Colonic mucosa (tissue), 4 donors: ENCODE data around the gene ALKBH4. TPM values are rescaled to one million over a fixed set of nuclear protein-coding genes. Genes with fewer than 3 reads are reported as not detected.
A peak's percentile ranks its signal among the peaks of the same experiment; 100 is the strongest.

ENCODE experiments used
- DNase-seq: peaks from one replicate; pipeline ENCODE4 v3.0.0-alpha.2; 2020
- H3K27ac ChIP-seq: fragments of 200-600 bp; one replicate; pipeline ENCODE4 v1.8.0; 2021
- H3K27me3 ChIP-seq: fragments of 200-600 bp; one replicate; pipeline ENCODE4 v1.8.0; 2021
- H3K36me3 ChIP-seq: fragments of 200-600 bp; one replicate; pipeline ENCODE4 v1.8.0; 2021
- H3K4me1 ChIP-seq: fragments of 200-600 bp; one replicate; pipeline ENCODE4 v1.8.0; 2021; ENCODE audit warnings: mild to moderate bottlenecking
- H3K4me3 ChIP-seq: fragments of 200-600 bp; one replicate; pipeline ENCODE4 v1.8.0; 2021
- H3K9ac ChIP-seq, 2 donors: one replicate each; pipeline ENCODE4 v1.7.0; 2013; ENCODE audit warnings: control low read depth in 2 of 2, low read depth in 2 of 2, low read length in 2 of 2
- H3K9me3 ChIP-seq: fragments of 200-600 bp; one replicate; pipeline ENCODE4 v1.8.0; 2021
- intact Hi-C: fragments of 100-400 bp; cut with DNase I; formaldehyde crosslinking; loops from one replicate; pipeline ENCODE4 v1.14.1; 2022
- total RNA-seq, 2 donors: library from RNA; stranded (reverse); fragmentation: NEBNext Ultra II Directional in 1 of 2; extraction: Animal tissue kit (Norgen Biotek cat#: 25700) in 1 of 2; gene quantifications; one replicate each; pipeline ENCODE4 v1.2.1, GENCODE V29; 2021
- TF ChIP-seq, protein P1 (sequence below): fragments of 200-600 bp; IDR thresholded peaks from one replicate; pipeline ENCODE4 v1.8.0; 2022; ENCODE audit warnings: antibody characterized with exemption, mild to moderate bottlenecking
- donor health status: healthy.
- donor health status: DM: no; HTN: no; CAD: no.
- donor health status: DM: no; HTN: no; CAD: no.

The ALKBH4 gene
- total RNA-seq, 2 donors from 2014 or later, result 9.7 to 14.1 TPM

DNA sequence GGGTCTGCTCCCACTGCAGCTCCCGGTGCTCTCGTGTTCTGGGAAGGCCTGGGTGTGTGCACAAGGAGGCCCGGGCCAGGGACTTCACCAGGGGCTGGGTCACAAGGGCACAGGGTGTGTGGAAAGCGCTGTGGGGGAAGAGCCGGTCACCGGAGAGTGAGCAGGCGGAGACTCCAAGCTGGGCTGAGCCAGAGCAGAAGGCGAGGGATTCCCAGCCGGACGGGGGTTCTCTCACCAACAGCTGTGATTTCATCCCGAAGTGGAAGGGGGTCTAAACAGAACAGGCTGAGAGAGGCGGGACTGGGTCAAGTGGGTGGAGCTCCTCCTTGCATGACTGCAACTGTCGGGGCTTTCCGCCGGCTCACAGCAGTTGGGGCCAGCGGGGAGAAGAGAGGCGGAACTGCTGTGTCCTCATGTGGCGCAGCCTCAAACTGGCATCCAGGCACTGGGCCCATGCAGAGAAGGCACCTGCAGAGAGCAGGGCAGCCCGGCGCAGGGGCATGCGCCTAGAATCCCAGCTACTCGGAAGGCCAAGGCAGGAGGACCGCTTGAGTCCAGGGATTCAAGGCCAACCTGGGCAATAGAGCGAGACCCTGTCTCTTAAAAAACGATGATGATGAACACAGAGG is 38.9 kb downstream of the ALKBH4 start:
- TF ChIP-seq, protein P1, sequence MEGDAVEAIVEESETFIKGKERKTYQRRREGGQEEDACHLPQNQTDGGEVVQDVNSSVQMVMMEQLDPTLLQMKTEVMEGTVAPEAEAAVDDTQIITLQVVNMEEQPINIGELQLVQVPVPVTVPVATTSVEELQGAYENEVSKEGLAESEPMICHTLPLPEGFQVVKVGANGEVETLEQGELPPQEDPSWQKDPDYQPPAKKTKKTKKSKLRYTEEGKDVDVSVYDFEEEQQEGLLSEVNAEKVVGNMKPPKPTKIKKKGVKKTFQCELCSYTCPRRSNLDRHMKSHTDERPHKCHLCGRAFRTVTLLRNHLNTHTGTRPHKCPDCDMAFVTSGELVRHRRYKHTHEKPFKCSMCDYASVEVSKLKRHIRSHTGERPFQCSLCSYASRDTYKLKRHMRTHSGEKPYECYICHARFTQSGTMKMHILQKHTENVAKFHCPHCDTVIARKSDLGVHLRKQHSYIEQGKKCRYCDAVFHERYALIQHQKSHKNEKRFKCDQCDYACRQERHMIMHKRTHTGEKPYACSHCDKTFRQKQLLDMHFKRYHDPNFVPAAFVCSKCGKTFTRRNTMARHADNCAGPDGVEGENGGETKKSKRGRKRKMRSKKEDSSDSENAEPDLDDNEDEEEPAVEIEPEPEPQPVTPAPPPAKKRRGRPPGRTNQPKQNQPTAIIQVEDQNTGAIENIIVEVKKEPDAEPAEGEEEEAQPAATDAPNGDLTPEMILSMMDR, result no peak
- intact Hi-C loops, result no loop called here
- Histone ChIP-seq H3K27me3 (no peaks in the 10 kb centered on the region), H3K4me1 (no peaks in the 10 kb centered on the region), H3K9me3 (no peaks in the 10 kb centered on the region), H3K36me3 (no peaks in the 10 kb centered on the region), H3K4me3 (no peak overlapping the region), H3K9ac (peak overlapping the region; percentile 30 to 63), H3K27ac (peak overlapping the region; percentile 85)
- peak; percentile 52 for DNase-seq

DNA sequence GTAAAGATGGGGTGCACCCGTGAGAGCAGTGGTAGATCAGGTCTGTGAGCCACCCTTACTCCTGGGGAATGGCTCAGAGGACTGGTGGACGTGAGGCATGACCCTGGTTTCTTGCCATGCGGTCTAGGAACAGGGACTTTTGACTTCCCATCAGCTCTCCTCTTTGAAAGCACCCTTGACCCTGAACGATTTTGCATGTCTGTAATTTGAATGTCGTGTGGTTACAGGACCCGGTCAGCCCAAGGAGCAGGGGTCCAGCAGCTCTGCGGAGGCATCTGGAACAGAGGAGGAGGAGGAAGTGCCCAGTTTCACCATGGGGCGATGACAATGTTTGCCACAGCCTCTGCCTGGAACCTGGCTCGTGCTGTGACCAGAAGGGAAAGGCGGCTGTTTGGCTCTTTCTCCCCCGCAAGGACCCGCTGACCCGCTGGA is 39.9 kb downstream of the ALKBH4 start:
- H3K9ac ChIP-seq, result peak overlapping the region in 1 of 2 donors; percentile 46
- H3K4me3 ChIP-seq, result no peak overlapping the region

DNA sequence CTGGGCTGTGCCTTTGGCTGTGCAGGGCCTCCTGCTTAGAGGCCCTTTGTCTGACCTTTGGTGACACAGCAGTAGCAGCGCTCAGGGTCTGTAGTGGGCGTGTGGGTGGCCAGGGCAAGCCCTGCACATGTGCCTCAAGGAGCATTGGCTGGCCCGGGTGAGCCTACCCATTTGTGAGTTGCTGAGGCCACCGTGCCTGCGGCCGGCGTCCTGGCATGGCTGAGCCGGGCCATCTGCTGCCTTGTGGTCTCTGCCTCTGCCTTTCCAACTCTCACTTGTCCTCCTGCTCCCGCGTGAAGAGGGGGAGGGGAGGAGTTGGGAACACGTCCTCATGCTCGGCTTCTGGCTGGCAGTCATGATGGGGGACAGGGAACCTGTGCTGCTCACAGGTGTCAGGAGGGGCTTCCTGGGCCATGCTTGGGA is 40.5 kb downstream of the ALKBH4 start:
- H3K9ac ChIP-seq, result no peak overlapping the region
- H3K36me3 ChIP-seq, result no peaks in the 10 kb centered on the region
- TF ChIP-seq, protein P1, result no peak
- intact Hi-C loops, result no loop called here
- no peaks in the 10 kb centered on the region for H3K9me3 ChIP-seq
- no peak for DNase-seq
- H3K27me3 ChIP-seq, result no peaks in the 10 kb centered on the region
- H3K4me3 ChIP-seq, result no peak overlapping the region
- no peaks in the 10 kb centered on the region for H3K4me1 ChIP-seq
- H3K27ac ChIP-seq, result no peak overlapping the region

More for the DNA sequence above, 39.9 kb downstream of the ALKBH4 start:
- no peak for DNase-seq
- Histone ChIP-seq H3K27me3 (no peaks in the 10 kb centered on the region), H3K36me3 (no peaks in the 10 kb centered on the region), H3K9me3 (no peaks in the 10 kb centered on the region), H3K4me1 (no peaks in the 10 kb centered on the region), H3K27ac (peak overlapping the region; percentile 85)
- TF ChIP-seq, protein P1, result no peak
- intact Hi-C loops, result no loop called here

DNA sequence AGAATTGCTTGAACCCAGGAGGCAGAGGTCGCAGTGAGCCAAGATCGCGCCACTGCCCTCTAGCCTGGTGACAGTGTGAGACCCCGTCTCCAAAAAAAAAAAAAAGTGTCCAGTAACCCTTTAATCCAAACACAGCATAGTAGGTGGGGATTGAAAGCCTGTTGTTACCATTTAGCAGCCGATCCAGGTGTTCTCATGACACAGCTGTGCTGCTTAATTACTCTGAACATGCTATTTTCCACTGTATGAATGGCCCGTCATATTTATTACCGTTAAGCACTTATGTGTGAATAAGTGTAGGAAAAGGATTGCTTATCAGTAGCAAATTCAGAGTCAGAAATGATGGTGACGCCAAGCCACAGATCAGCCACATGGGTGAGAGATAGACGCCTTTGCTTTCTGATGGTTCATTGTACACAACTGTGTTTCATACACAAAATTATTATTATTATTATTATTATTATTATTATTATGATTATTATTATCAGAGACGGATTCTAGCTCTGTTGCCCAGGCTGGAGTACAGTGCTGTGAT is 42.9 kb downstream of the ALKBH4 start:
- TF ChIP-seq, protein P1, result no peak
- no peaks in the 10 kb centered on the region for H3K27me3 ChIP-seq
- no peak overlapping the region for H3K4me3 ChIP-seq
- H3K27ac ChIP-seq, result no peak overlapping the region
- no peaks in the 10 kb centered on the region for H3K36me3 ChIP-seq
- intact Hi-C loops, result no loop called here
- no peak overlapping the region for H3K9ac ChIP-seq
- H3K4me1 ChIP-seq, result no peaks in the 10 kb centered on the region
- no peak for DNase-seq
- no peaks in the 10 kb centered on the region for H3K9me3 ChIP-seq

DNA sequence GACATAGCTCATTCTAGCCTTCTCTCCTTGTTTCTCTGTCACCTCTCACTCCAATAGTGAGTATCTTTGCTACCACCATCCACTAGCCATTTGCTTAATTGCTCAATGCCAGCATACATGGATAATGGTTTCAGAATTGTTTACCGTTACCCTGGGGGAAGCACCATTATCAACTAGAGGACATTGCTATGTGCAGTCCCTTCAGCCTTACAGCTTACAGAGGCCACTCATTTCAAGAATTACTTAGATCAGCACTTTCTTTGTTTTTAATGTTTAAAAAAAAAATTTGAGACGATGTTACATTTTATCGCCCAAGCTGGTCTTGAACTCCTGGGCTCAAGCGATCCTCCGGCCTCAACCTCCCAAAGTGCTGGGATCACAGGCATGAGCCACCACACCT is 46.1 kb downstream of the ALKBH4 start:
- TF ChIP-seq, protein P1, result no peak
- no peaks in the 10 kb centered on the region for H3K27me3 ChIP-seq
- intact Hi-C loops, result no loop called here
- H3K9me3 ChIP-seq, result no peaks in the 10 kb centered on the region
- H3K27ac ChIP-seq, result no peak overlapping the region
- H3K4me1 ChIP-seq, result peaks cover 3% of the 10 kb centered on the region
- H3K4me3 ChIP-seq, result no peak overlapping the region
- no peak overlapping the region for H3K9ac ChIP-seq
- H3K36me3 ChIP-seq, result no peaks in the 10 kb centered on the region
- DNase-seq, result no peak
